Spleen (tissue), 11 donors: ENCODE measurements around the gene TRIP4. TPM values are rescaled to one million over a fixed set of nuclear protein-coding genes. Genes with fewer than 3 reads are reported as not detected.

ENCODE experiments used
- DNase-seq: peaks from one replicate; pipeline ENCODE4 v3.0.0-alpha.2; 2020
- H3K27ac ChIP-seq, 8 donors: fragments of 200-600 bp; sonication (generic) in 7 of 8; 1 replicate in 4 of 8; 2 replicates in 4 of 8; pipeline versions ENCODE4 v1.5.0 to v1.8.0; 2016 to 2021; ENCODE audit warnings: inconsistent platforms in 4 of 8, mild to moderate bottlenecking in 4 of 8, moderate library complexity in 1 of 8
- H3K27me3 ChIP-seq, 7 donors: fragments of 200-600 bp; sonication (generic) in 6 of 7; replicated peaks in 1 of 7; 1 replicate in 4 of 7; 2 replicates in 3 of 7; pipeline versions ENCODE4 v1.5.0 to v1.8.0; 2016 to 2021; ENCODE audit warnings: inconsistent platforms in 3 of 7, mild to moderate bottlenecking in 1 of 7
- H3K36me3 ChIP-seq, 6 donors: fragments of 200-600 bp; sonication (generic) in 5 of 6; 1 replicate in 4 of 6; 2 replicates in 2 of 6; pipeline versions ENCODE4 v1.5.0 to v1.8.0; 2016 to 2021; ENCODE audit warnings: inconsistent platforms in 2 of 6
- H3K4me1 ChIP-seq, 6 donors: fragments of 200-600 bp; sonication (generic) in 5 of 6; 1 replicate in 3 of 6; 2 replicates in 3 of 6; pipeline versions ENCODE4 v1.5.0 to v1.8.0; 2016 to 2021; ENCODE audit warnings: inconsistent platforms in 3 of 6
- H3K4me3 ChIP-seq, 8 donors: fragments of 200-600 bp; sonication (generic) in 7 of 8; 1 replicate in 4 of 8; 2 replicates in 4 of 8; pipeline versions ENCODE4 v1.5.0 to v1.8.0; 2016 to 2021; ENCODE audit warnings: inconsistent platforms in 4 of 8, mild to moderate bottlenecking in 4 of 8, moderate library complexity in 2 of 8
- H3K9me3 ChIP-seq, 8 donors: fragments of 200-600 bp; sonication (generic) in 7 of 8; 1 replicate in 4 of 8; 2 replicates in 4 of 8; pipeline versions ENCODE4 v1.5.0 to v1.8.0; 2016 to 2021; ENCODE audit warnings: inconsistent platforms in 4 of 8
- CTCF ChIP-seq, 11 experiments: fragments of 200-600 bp in 7 of 11; fragments of 450-650 bp in 4 of 11; sonication (generic) in 4 of 11; IDR thresholded peaks in 8 of 11; conservative IDR thresholded peaks in 3 of 11; 1 replicate in 7 of 11; 2 replicates in 4 of 11; pipeline versions ENCODE4 v1.4.0 to v1.8.0; 2016 to 2021; ENCODE audit warnings: antibody characterized with exemption in 11 of 11, inconsistent platforms in 4 of 11, mild to moderate bottlenecking in 1 of 11
- POLR2A ChIP-seq, 3 donors: fragments of 450-650 bp; IDR thresholded peaks; one replicate each; pipeline ENCODE4 v1.5.1; 2017; ENCODE audit warnings: antibody characterized with exemption in 3 of 3, mild to moderate bottlenecking in 1 of 3
- POLR2AphosphoS5 ChIP-seq, 3 donors: sonication (generic); formaldehyde crosslinking; IDR thresholded peaks; one replicate each; pipeline ENCODE4 v1.5.1; 2017; ENCODE audit warnings: antibody characterized with exemption in 3 of 3
- WGBS, 5 donors: extraction: QIAGEN DNeasy Blood & Tissue Kit in 3 of 5; methylation state at CpG; one replicate each; pipeline versions ENCODE4 v1.1.5 to v1.1.7; 2013 to 2018; 5-methylcytosine and 5-hydroxymethylcytosine counted together
- intact Hi-C: fragments of 100-400 bp; cut with DNase I; formaldehyde crosslinking; loops from one replicate; pipeline ENCODE4 v1.15.0; 2023; ENCODE audit warnings: low total_unique reads
- polyA plus RNA-seq, 3 donors: library from polyadenylated mRNA; stranded (reverse); fragments of 200-250 nt; gene quantifications; one replicate each; pipeline ENCODE4 v1.2.1, GENCODE V29; 2013
- total RNA-seq, 7 donors: library from RNA; depleted of rRNA in 3 of 7; stranded (reverse); fragments of >200 nt in 3 of 7; fragmentation: NEBNext Ultra II Directional in 4 of 7; extraction: Animal tissue kit (Norgen Biotek cat#: 25700) in 4 of 7; gene quantifications; one replicate each; pipeline versions ENCODE4 v1.1.0 to v1.2.1, GENCODE V29; 2016 to 2021
- donor health status: healthy with polysubstance abuse.
- donor health status: DM: no; HTN: no; CAD: no; lungs with moderate emphysema.
- donor health status: DM: no; HTN: no; CAD: no.
- donor health status: Bipolar disorder and iron deficiency.
- donor health status: healthy.
- donor health status: DM: no; HTN: no; CAD: no.
- donor health status: DM: yes; HTN: yes; CAD: no.

The TRIP4 gene
- total and polyA plus RNA-seq, 10 donors, result 17.3 to 31.9 (median 22.8) TPM

- peaks cover 0 to 51% (median 18%) of the 10 kb centered on the region in 6 donors for H3K4me1 ChIP-seq
- H3K27me3 ChIP-seq, result no peaks in the 10 kb centered on the region
- TF ChIP-seq CTCF (IDR thresholded peaks at IDR 0.05 in 8 of 11, conservative IDR thresholded peaks at IDR 0.05 in 3 of 11), result no peak
- no peak for TF ChIP-seq POLR2AphosphoS5 (IDR thresholded peaks at IDR 0.05)
- TF ChIP-seq POLR2A (IDR thresholded peaks at IDR 0.05), result no peak
- H3K27ac ChIP-seq, result no peak overlapping the region
- DNase-seq, result no peak
- 84 to 97% (median 92%) methylated on average over 2 of the region's 2 CpGs for WGBS, 5 donors
- intact Hi-C loops, result no loop called here
- no peaks in the 10 kb centered on the region for H3K9me3 ChIP-seq
- peaks cover 0 to 31% (median 0%) of the 10 kb centered on the region in 6 donors for H3K36me3 ChIP-seq
- H3K4me3 ChIP-seq, result no peak overlapping the region
Measured at GRCh38 chr15:64349375-64349774, 38.3 kb upstream of the TRIP4 start.

- Histone ChIP-seq H3K9me3 (no peaks in the 10 kb centered on the region), H3K27me3 (no peaks in the 10 kb centered on the region), H3K4me3 (no peak overlapping the region), H3K36me3 (peaks cover 0 to 31% (median 0%) of the 10 kb centered on the region in 6 donors), H3K4me1 (peaks cover 8 to 52% (median 28%) of the 10 kb centered on the region in 6 donors), H3K27ac (peak overlapping the region in 5 of 8 donors; percentile 2 to 43 (median 25))
- TF ChIP-seq POLR2AphosphoS5 (IDR thresholded peaks at IDR 0.05), result no peak
- TF ChIP-seq CTCF (IDR thresholded peaks at IDR 0.05 in 8 of 11, conservative IDR thresholded peaks at IDR 0.05 in 3 of 11), result no peak
- no peak for TF ChIP-seq POLR2A (IDR thresholded peaks at IDR 0.05)
- DNase-seq, result no peak
- WGBS, 5 donors, result 54 to 72% (median 68%) methylated on average over 7 of the region's 7 CpGs
- intact Hi-C loops, result no loop called here
Measured at GRCh38 chr15:64351265-64351664, 36.4 kb upstream of the TRIP4 start.

- TF ChIP-seq CTCF (IDR thresholded peaks at IDR 0.05 in 8 of 11, conservative IDR thresholded peaks at IDR 0.05 in 3 of 11), result no peak
- Histone ChIP-seq H3K4me3 (peak overlapping the region; percentile 56 to 98 (median 83)), H3K27ac (peak overlapping the region in 6 of 8 donors; percentile 74 to 89 (median 84)), H3K4me1 (peaks cover 8 to 58% (median 30%) of the 10 kb centered on the region in 6 donors), H3K9me3 (no peaks in the 10 kb centered on the region), H3K27me3 (no peaks in the 10 kb centered on the region), H3K36me3 (peaks cover 0 to 6% (median 0%) of the 10 kb centered on the region in 6 donors)
- DNase-seq, result no peak
- intact Hi-C loops, result no loop called here
- 36 to 40% (median 38%) methylated on average over 5 of the region's 5 CpGs for WGBS, 5 donors
Measured at GRCh38 chr15:64354688-64355344, 32.8 kb upstream of the TRIP4 start.

GRCh38 chr15:64355348-64355943 lies 32.2 kb upstream of the TRIP4 start:
- DNase-seq, result no peak
- Histone ChIP-seq H3K4me1 (peaks cover 8 to 54% (median 28%) of the 10 kb centered on the region in 6 donors), H3K4me3 (peak overlapping the region; percentile 56 to 98 (median 83)), H3K36me3 (peaks cover 0 to 6% (median 0%) of the 10 kb centered on the region in 6 donors), H3K27ac (peak overlapping the region; percentile 23 to 89 (median 80)), H3K27me3 (no peaks in the 10 kb centered on the region), H3K9me3 (no peaks in the 10 kb centered on the region)
- WGBS, 5 donors, result 0 to 2% (median 0%) methylated on average over 30 of the region's 30 CpGs
- TF ChIP-seq CTCF (IDR thresholded peaks at IDR 0.05 in 8 of 11, conservative IDR thresholded peaks at IDR 0.05 in 3 of 11) (no peak), POLR2A (IDR thresholded peaks at IDR 0.05) (no peak), POLR2AphosphoS5 (IDR thresholded peaks at IDR 0.05) (no peak)
- intact Hi-C loops, result no loop called here
